ENCODE results near the gene PNRC2. TPM values are rescaled to one million over a fixed set of nuclear protein-coding genes. Genes with fewer than 3 reads are reported as not detected.
"Not testable (repeated sequence)": the region's sequence is repeated elsewhere in the genome, so short reads cannot be mapped to it uniquely, and the experiment has no call there.

PNRC2 gene
- total RNA-seq, 1 donor, result 74.9 TPM

GRCh38 chr1:23957096-23957495, 2.5 kb upstream of the PNRC2 start:
- Histone ChIP-seq H3K27me3 (ENCODE audit: insufficient read depth, low read length) (no peaks in the 10 kb centered on the region), H3K9me3 (ENCODE audit: low read depth, low read length) (no peaks in the 10 kb centered on the region), H3K4me3 (ENCODE audit: insufficient read depth, low read length) (no peak overlapping the region), H3K36me3 (ENCODE audit: insufficient read depth, low read length) (peaks cover 11% of the 10 kb centered on the region), H3K4me1 (ENCODE audit: insufficient read depth, low read length) (peaks cover 20% of the 10 kb centered on the region), H3K27ac (ENCODE audit: low read depth, low read length) (no peak overlapping the region), H3K4me2 (ENCODE audit: insufficient read depth, low read length) (no peak overlapping the region), H3K79me2 (ENCODE audit: insufficient read depth, low read length) (peaks cover 24% of the 10 kb centered on the region), H4K20me1 (ENCODE audit: insufficient read depth, low read length) (peaks cover 10% of the 10 kb centered on the region), H2AFZ (ENCODE audit: low read length) (no peak overlapping the region)
- no peak for TF ChIP-seq CTCF (IDR thresholded peaks at IDR 0.05; ENCODE audit: extremely low read depth, low read depth, low read length)
- no peak for DNase-seq (ENCODE audit: insufficient read length, low spot score, missing footprints)

DNA sequence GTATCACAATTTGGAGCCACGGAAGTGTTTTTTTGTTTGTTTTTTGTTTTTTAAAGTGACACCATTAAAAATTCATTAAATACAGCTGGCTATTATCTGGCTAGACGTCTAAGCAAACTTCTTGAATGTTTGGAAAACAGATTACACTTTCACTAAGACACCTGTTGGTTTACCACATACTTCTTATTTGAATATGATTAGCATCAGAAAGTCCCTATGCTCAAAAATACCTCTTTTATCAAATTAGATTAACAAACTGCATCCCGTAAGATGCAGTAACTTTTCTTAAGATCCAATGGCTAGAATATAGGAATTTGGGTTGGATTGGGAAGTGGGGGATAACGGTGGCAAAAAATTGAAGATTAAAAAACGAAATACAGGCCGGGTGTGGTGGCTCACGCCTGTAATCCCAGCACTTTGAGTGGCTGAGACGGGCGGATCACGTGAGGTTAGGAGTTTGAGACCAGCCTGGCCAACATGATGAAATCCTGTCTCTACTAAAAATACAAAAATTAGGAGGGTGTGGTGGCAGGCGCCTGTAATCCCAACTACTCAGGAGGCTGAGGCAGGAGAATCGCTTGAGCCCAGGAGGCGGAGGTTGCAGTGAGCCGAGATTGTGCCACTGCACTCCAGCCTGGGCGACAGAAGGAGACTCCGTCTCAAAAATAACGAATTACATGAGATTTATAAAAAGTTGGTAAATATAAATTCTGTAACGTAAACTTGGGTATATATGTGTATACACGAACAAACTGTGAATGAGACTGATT, 1.4 kb upstream of the PNRC2 start:
- not testable (repeated sequence) for H3K9me3 ChIP-seq (ENCODE audit: low read depth, low read length); DNase-seq (ENCODE audit: insufficient read length, low spot score, missing footprints); H4K20me1 ChIP-seq (ENCODE audit: insufficient read depth, low read length); H3K27me3 ChIP-seq (ENCODE audit: insufficient read depth, low read length)
- peaks cover 24% of the 10 kb centered on the region for H3K79me2 ChIP-seq (ENCODE audit: insufficient read depth, low read length)
- H3K27ac ChIP-seq (ENCODE audit: low read depth, low read length), result peak overlapping the region; percentile 99
- H3K4me1 ChIP-seq (ENCODE audit: insufficient read depth, low read length), result peaks cover 18% of the 10 kb centered on the region
- H3K36me3 ChIP-seq (ENCODE audit: insufficient read depth, low read length), result peaks cover 15% of the 10 kb centered on the region
- H2AFZ ChIP-seq (ENCODE audit: low read length), result peak overlapping the region; percentile 81
- peak overlapping the region; percentile 89 for H3K4me2 ChIP-seq (ENCODE audit: insufficient read depth, low read length)
- peak overlapping the region; percentile 98 for H3K4me3 ChIP-seq (ENCODE audit: insufficient read depth, low read length)

GRCh38 chr1:23958810-23959460, 693 bp upstream of the PNRC2 start:
- Histone ChIP-seq H3K4me2 (ENCODE audit: insufficient read depth, low read length) (peak overlapping the region; percentile 89), H3K27ac (ENCODE audit: low read depth, low read length) (peak overlapping the region; percentile 99), H3K9me3 (ENCODE audit: low read depth, low read length) (no peaks in the 10 kb centered on the region), H2AFZ (ENCODE audit: low read length) (peak overlapping the region; percentile 81), H3K27me3 (ENCODE audit: insufficient read depth, low read length) (no peaks in the 10 kb centered on the region), H3K4me1 (ENCODE audit: insufficient read depth, low read length) (peaks cover 18% of the 10 kb centered on the region), H3K4me3 (ENCODE audit: insufficient read depth, low read length) (peak overlapping the region; percentile 98), H3K79me2 (ENCODE audit: insufficient read depth, low read length) (peaks cover 24% of the 10 kb centered on the region), H4K20me1 (ENCODE audit: insufficient read depth, low read length) (peaks cover 10% of the 10 kb centered on the region), H3K36me3 (ENCODE audit: insufficient read depth, low read length) (peaks cover 20% of the 10 kb centered on the region)
- peak; percentile 97 for DNase-seq (ENCODE audit: insufficient read length, low spot score, missing footprints)
- peak; percentile 36 for TF ChIP-seq CTCF (IDR thresholded peaks at IDR 0.05; ENCODE audit: extremely low read depth, low read depth, low read length)

GRCh38 chr1:23960291-23961020, 828 bp downstream of the PNRC2 start:
- Histone ChIP-seq H4K20me1 (ENCODE audit: insufficient read depth, low read length) (peaks cover 10% of the 10 kb centered on the region), H3K27ac (ENCODE audit: low read depth, low read length) (peak overlapping the region; percentile 99), H3K4me1 (ENCODE audit: insufficient read depth, low read length) (peaks cover 12% of the 10 kb centered on the region), H3K36me3 (ENCODE audit: insufficient read depth, low read length) (peaks cover 23% of the 10 kb centered on the region), H3K27me3 (ENCODE audit: insufficient read depth, low read length) (no peaks in the 10 kb centered on the region), H2AFZ (ENCODE audit: low read length) (peak overlapping the region; percentile 87), H3K9me3 (ENCODE audit: low read depth, low read length) (no peaks in the 10 kb centered on the region), H3K4me2 (ENCODE audit: insufficient read depth, low read length) (peak overlapping the region; percentile 84), H3K79me2 (ENCODE audit: insufficient read depth, low read length) (peaks cover 24% of the 10 kb centered on the region), H3K4me3 (ENCODE audit: insufficient read depth, low read length) (peak overlapping the region; percentile 98)
- no peak for TF ChIP-seq CTCF (IDR thresholded peaks at IDR 0.05; ENCODE audit: extremely low read depth, low read depth, low read length)
- DNase-seq (ENCODE audit: insufficient read length, low spot score, missing footprints), result no peak

Data from osteoblast (primary cell).